ENCODE results near the gene SLF2. TPM values are rescaled to one million over a fixed set of nuclear protein-coding genes. Genes with fewer than 3 reads are reported as not detected.

SLF2 gene
- total RNA-seq, 1 experiment from 2014 or later: 13.6 TPM

DNA sequence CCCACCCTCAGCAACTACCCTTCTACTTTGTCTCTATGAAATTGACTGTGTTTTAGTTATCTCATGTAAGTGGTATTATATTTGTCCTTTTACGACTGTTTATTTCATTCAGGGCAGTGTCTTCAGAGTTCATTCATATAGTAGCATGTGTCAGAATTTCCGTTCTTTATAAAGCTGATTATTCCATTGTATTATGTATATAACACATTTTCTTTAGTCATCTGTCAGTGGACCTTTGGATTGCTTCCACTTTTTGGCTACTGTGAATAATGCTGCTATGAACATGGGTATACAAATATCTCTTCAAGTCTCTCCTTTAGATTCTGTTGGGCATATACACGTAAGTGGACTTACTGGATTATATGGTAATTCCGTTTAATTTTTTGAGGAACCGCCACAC is 14.5 kb downstream of the SLF2 start:
- Histone ChIP-seq H3K36me3 (ENCODE audit: low read depth) (0 out of 2 replicates have a peak, but pooled peaks cover 9% of the 10 kb centered on the region), H3K4me3 (no peak overlapping the region), H3K4me1 (replicated peaks; ENCODE audit: insufficient read depth) (peaks cover 18% of the 10 kb centered on the region), H3K27me3 (ENCODE audit: insufficient read depth, low read depth) (no peaks in the 10 kb centered on the region), H3K9me2 (ENCODE audit: insufficient read depth) (no peaks in the 10 kb centered on the region), H3F3A (ENCODE audit: insufficient read depth, low read depth) (no peaks in the 10 kb centered on the region), H3K9me3 (ENCODE audit: insufficient read depth, low read depth) (no peaks in the 10 kb centered on the region), H3K4me2 (no peak overlapping the region), H3K79me2 (ENCODE audit: low read depth) (no peaks in the 10 kb centered on the region), H2AFZ (no peak overlapping the region), H3K27ac (no peak overlapping the region), H4K20me1 (ENCODE audit: insufficient read depth) (no peaks in the 10 kb centered on the region)
- intact Hi-C loops (cut with micrococcal nuclease; ENCODE audit: unreplicated experiment): loop anchor here (5.0 kb wide), 1 partner anchor 35 kb away; no protein-coding TSS in a partner anchor
- ChIA-PET CTCF (no interaction called here), POLR2A (ENCODE audit: unreplicated experiment) (no interaction called here)
- no TSS peak for BruUV-seq (replicated peaks)
- TF ChIP-seq, protein P1, sequence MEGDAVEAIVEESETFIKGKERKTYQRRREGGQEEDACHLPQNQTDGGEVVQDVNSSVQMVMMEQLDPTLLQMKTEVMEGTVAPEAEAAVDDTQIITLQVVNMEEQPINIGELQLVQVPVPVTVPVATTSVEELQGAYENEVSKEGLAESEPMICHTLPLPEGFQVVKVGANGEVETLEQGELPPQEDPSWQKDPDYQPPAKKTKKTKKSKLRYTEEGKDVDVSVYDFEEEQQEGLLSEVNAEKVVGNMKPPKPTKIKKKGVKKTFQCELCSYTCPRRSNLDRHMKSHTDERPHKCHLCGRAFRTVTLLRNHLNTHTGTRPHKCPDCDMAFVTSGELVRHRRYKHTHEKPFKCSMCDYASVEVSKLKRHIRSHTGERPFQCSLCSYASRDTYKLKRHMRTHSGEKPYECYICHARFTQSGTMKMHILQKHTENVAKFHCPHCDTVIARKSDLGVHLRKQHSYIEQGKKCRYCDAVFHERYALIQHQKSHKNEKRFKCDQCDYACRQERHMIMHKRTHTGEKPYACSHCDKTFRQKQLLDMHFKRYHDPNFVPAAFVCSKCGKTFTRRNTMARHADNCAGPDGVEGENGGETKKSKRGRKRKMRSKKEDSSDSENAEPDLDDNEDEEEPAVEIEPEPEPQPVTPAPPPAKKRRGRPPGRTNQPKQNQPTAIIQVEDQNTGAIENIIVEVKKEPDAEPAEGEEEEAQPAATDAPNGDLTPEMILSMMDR (conservative IDR thresholded peaks at IDR 0.05): no peak
- TF ChIP-seq EZH2 (IDR thresholded peaks at IDR 0.05; ENCODE audit: low read depth): no peak
- no peak for DNase-seq

DNA sequence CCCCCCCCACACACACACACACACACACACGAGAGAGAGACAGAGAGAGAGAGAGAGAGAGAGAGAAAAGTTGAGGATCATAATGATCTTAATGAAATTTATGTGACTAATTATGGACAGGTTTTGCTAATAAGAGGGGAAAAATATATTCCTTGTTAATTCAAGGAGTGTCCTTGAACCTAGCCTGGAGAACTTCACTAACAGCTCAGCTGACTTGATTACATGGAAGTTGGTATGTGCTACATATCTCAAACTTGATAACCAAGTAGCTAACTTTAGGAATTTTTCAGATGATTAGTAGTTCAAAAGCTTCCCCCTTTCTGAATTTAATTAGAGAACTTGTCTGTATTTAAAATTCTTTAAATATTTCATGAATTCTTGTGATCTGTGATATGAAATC is 15.3 kb downstream of the SLF2 start:
- Histone ChIP-seq H3K36me3 (ENCODE audit: low read depth) (0 out of 2 replicates have a peak, but pooled peaks cover 9% of the 10 kb centered on the region), H2AFZ (no peak overlapping the region), H4K20me1 (ENCODE audit: insufficient read depth) (no peaks in the 10 kb centered on the region), H3K27me3 (ENCODE audit: insufficient read depth, low read depth) (no peaks in the 10 kb centered on the region), H3K9me2 (ENCODE audit: insufficient read depth) (no peaks in the 10 kb centered on the region), H3K4me1 (replicated peaks; ENCODE audit: insufficient read depth) (peaks cover 10% of the 10 kb centered on the region), H3K4me2 (no peak overlapping the region), H3K27ac (no peak overlapping the region), H3F3A (ENCODE audit: insufficient read depth, low read depth) (no peaks in the 10 kb centered on the region), H3K79me2 (ENCODE audit: low read depth) (no peaks in the 10 kb centered on the region), H3K9me3 (ENCODE audit: insufficient read depth, low read depth) (no peaks in the 10 kb centered on the region), H3K4me3 (no peak overlapping the region)
- DNase-seq: no peak
- ChIA-PET CTCF (no interaction called here), POLR2A (ENCODE audit: unreplicated experiment) (no interaction called here)
- intact Hi-C loops (cut with micrococcal nuclease; ENCODE audit: unreplicated experiment): loop anchor here (5.0 kb wide), 1 partner anchor 34 kb away; no protein-coding TSS in a partner anchor
- BruUV-seq (replicated peaks): no TSS peak
- TF ChIP-seq, protein P1 (conservative IDR thresholded peaks at IDR 0.05): no peak
- TF ChIP-seq EZH2 (IDR thresholded peaks at IDR 0.05; ENCODE audit: low read depth): no peak

DNA sequence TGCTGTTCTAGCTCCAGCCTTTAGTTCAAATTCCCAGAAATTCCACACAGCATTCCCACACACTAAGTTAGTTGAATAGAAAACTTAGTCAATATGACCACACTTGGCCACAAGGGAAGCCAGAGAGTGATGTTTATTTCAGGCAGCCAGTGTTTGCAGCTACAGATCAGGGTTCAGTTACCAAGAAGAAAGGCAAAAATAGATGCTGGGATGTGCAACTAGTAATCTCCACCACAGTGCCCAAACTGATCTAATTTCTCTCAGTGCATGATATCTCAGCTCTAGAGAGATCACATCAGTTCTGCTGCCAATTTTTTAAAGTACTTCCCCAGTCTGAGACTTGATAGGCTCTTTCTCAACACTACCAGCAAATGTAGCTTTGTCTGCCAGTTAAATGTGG is 17.6 kb downstream of the SLF2 start:
- no peaks in the 10 kb centered on the region for H3K9me2 ChIP-seq (ENCODE audit: insufficient read depth)
- H3K36me3 ChIP-seq (ENCODE audit: low read depth): 0 out of 2 replicates have a peak, but pooled peaks cover 9% of the 10 kb centered on the region
- H3K4me1 ChIP-seq (replicated peaks; ENCODE audit: insufficient read depth): no peaks in the 10 kb centered on the region
- no peak overlapping the region for H2AFZ ChIP-seq
- TF ChIP-seq, protein P1 (conservative IDR thresholded peaks at IDR 0.05): no peak
- no peak for TF ChIP-seq EZH2 (IDR thresholded peaks at IDR 0.05; ENCODE audit: low read depth)
- H3K27me3 ChIP-seq (ENCODE audit: insufficient read depth, low read depth): no peaks in the 10 kb centered on the region
- no peak overlapping the region for H3K4me2 ChIP-seq
- H4K20me1 ChIP-seq (ENCODE audit: insufficient read depth): no peaks in the 10 kb centered on the region
- no peak overlapping the region for H3K4me3 ChIP-seq
- ChIA-PET CTCF (no interaction called here), POLR2A (ENCODE audit: unreplicated experiment) (no interaction called here)
- H3F3A ChIP-seq (ENCODE audit: insufficient read depth, low read depth): no peaks in the 10 kb centered on the region
- H3K9me3 ChIP-seq (ENCODE audit: insufficient read depth, low read depth): no peaks in the 10 kb centered on the region
- H3K27ac ChIP-seq: no peak overlapping the region
- intact Hi-C loops (cut with micrococcal nuclease; ENCODE audit: unreplicated experiment): no loop called here
- BruUV-seq (replicated peaks): no TSS peak
- DNase-seq: no peak
- no peaks in the 10 kb centered on the region for H3K79me2 ChIP-seq (ENCODE audit: low read depth)

Measured in PC-9 (cell line).